ENCODE results near the gene TTF1. TPM values are rescaled to one million over a fixed set of nuclear protein-coding genes. Genes with fewer than 3 reads are reported as not detected.

Gene TTF1
- polyA plus RNA-seq, 1 experiment, result 10.0 TPM

DNA sequence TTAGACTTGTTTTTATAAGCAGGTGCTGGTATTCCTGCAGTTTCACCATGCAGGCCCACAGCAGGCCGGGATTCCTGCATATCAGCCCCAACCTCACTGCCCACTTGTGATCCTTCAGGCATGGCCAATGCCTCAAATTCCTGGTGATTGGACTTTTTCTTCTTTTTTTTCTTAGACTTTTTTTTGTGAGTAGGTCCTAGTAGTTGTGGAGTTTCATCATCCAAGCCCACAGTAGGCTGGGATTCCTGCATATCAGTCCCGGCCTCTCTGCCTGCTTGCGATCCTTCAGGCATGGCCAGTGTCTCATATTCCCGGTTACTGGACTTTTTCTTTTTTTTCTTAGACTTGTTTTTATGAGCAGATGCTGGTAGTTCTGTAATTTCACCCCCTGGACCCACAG lies 4.8 kb downstream of the TTF1 start:
- H3K27ac ChIP-seq (ENCODE audit: low read depth, low read length), result no peak overlapping the region
- TF ChIP-seq, protein P1, sequence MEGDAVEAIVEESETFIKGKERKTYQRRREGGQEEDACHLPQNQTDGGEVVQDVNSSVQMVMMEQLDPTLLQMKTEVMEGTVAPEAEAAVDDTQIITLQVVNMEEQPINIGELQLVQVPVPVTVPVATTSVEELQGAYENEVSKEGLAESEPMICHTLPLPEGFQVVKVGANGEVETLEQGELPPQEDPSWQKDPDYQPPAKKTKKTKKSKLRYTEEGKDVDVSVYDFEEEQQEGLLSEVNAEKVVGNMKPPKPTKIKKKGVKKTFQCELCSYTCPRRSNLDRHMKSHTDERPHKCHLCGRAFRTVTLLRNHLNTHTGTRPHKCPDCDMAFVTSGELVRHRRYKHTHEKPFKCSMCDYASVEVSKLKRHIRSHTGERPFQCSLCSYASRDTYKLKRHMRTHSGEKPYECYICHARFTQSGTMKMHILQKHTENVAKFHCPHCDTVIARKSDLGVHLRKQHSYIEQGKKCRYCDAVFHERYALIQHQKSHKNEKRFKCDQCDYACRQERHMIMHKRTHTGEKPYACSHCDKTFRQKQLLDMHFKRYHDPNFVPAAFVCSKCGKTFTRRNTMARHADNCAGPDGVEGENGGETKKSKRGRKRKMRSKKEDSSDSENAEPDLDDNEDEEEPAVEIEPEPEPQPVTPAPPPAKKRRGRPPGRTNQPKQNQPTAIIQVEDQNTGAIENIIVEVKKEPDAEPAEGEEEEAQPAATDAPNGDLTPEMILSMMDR (IDR thresholded peaks at IDR 0.05; ENCODE audit: low read depth, low read length), result no peak
- POLR2A ChIA-PET, result interaction anchor here (0.7 kb wide), 1 partner anchor 8 kb away, joined by 11 read pairs; the partner anchor contains the start of gene CFAP77
- CTCF ChIA-PET, result no interaction called here
- no peak for DNase-seq (ENCODE audit: low read depth, low spot score)
- H3K4me3 ChIP-seq (ENCODE audit: low read depth, low read length), result no peak overlapping the region
- no peaks in the 10 kb centered on the region for H3K27me3 ChIP-seq (ENCODE audit: control insufficient read depth, insufficient read depth, low read length)
- no peaks in the 10 kb centered on the region for H3K9me3 ChIP-seq (ENCODE audit: control insufficient read depth, insufficient read depth, low read length)

DNA sequence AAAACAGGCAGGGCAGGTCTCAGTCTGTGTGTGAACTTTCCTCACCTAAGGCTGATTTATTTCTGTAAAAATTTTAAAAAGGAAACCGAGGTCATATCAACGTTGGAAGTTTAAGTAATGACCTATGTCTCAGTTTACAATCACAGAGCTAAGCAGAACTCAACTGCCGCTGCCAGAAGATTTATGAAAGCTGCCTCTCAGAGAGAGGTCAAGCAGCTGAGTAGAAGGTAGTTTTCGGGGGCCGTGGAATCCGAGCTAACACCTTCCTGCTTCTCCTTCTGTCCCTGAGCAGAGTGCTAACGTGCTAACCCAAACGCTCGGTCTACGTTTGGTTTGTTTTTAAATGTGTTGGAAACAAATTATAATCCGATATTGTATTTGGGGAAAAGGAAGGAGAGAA lies 11.1 kb downstream of the TTF1 start:
- no peaks in the 10 kb centered on the region for H3K27me3 ChIP-seq (ENCODE audit: control insufficient read depth, insufficient read depth, low read length)
- H3K4me3 ChIP-seq (ENCODE audit: low read depth, low read length), result no peak overlapping the region
- ChIA-PET POLR2A (no interaction called here), CTCF (no interaction called here)
- no peak overlapping the region for H3K27ac ChIP-seq (ENCODE audit: low read depth, low read length)
- TF ChIP-seq, protein P1 (IDR thresholded peaks at IDR 0.05; ENCODE audit: low read depth, low read length), result no peak
- DNase-seq (ENCODE audit: low read depth, low spot score), result no peak
- H3K9me3 ChIP-seq (ENCODE audit: control insufficient read depth, insufficient read depth, low read length), result no peaks in the 10 kb centered on the region

DNA sequence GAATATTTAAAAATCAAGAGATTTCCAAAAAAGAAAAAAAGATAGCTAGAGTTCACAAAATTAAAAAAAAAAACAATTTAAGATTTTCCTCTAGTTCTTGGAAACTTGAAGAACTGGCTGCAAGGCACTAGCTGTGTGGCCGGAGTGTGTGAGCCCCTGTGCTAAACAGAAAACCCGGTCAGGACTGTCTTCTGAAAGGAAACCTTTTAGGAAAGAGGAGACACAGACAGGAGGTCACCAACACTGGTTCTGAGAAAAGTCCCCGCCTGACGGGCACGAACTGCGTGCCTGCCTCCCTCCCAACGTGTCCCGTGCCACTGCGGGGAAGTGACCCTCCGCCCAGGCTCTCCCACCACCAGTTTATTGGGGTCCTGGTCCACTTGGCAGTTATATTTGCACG lies 15.2 kb downstream of the TTF1 start:
- ChIA-PET POLR2A (no interaction called here), CTCF (no interaction called here)
- no peak for DNase-seq (ENCODE audit: low read depth, low spot score)
- Histone ChIP-seq H3K9me3 (ENCODE audit: control insufficient read depth, insufficient read depth, low read length) (no peaks in the 10 kb centered on the region), H3K27me3 (ENCODE audit: control insufficient read depth, insufficient read depth, low read length) (no peaks in the 10 kb centered on the region), H3K27ac (ENCODE audit: low read depth, low read length) (no peak overlapping the region), H3K4me3 (ENCODE audit: low read depth, low read length) (no peak overlapping the region)
- TF ChIP-seq, protein P1 (IDR thresholded peaks at IDR 0.05; ENCODE audit: low read depth, low read length), result no peak

DNA sequence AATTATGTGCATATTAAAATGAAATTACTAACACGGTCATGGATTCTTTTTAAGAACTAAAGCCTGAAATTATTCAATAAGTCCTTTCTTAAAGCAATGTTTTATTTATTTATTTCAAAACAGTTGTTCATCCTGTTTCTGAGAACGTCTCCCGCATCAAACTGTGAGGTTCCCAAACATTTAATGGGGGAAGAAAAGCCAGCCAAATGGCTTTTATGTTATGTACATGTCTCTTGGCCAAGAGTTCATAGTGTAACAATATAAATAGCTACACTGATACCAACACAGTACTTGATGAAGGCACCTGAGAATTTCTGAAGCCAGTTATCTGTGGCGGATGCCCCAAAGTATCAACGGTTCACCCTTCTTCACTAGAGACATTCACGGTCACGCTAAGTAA lies 15.7 kb downstream of the TTF1 start:
- Histone ChIP-seq H3K27me3 (ENCODE audit: control insufficient read depth, insufficient read depth, low read length) (no peaks in the 10 kb centered on the region), H3K4me3 (ENCODE audit: low read depth, low read length) (no peak overlapping the region), H3K9me3 (ENCODE audit: control insufficient read depth, insufficient read depth, low read length) (no peaks in the 10 kb centered on the region), H3K27ac (ENCODE audit: low read depth, low read length) (no peak overlapping the region)
- TF ChIP-seq, protein P1 (IDR thresholded peaks at IDR 0.05; ENCODE audit: low read depth, low read length), result no peak
- POLR2A ChIA-PET, result no interaction called here
- CTCF ChIA-PET, result no interaction called here
- DNase-seq (ENCODE audit: low read depth, low spot score), result no peak

DNA sequence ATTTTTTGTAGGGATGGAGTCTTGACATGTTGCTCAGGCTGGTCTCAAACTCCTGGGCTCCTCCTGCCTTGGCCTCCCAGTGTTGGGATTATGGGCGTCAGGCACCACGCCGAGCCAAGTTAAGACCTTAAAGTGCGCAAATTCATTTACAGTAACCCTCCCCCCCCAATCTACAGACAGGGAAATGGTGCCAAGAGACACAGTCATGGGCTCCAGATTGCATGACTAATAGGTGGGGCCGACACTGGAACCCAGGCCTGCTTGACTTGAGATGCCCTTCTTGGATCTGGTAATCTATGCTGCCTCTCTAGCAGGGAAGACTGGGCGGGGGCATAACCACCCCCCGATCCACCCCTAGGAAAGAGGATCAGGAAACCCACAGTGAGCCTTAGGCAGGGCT lies 19.5 kb downstream of the TTF1 start:
- ChIA-PET POLR2A (no interaction called here), CTCF (no interaction called here)
- TF ChIP-seq, protein P1 (IDR thresholded peaks at IDR 0.05; ENCODE audit: low read depth, low read length), result no peak
- H3K27ac ChIP-seq (ENCODE audit: low read depth, low read length), result no peak overlapping the region
- DNase-seq (ENCODE audit: low read depth, low spot score), result no peak
- no peaks in the 10 kb centered on the region for H3K27me3 ChIP-seq (ENCODE audit: control insufficient read depth, insufficient read depth, low read length)
- no peak overlapping the region for H3K4me3 ChIP-seq (ENCODE audit: low read depth, low read length)
- no peaks in the 10 kb centered on the region for H3K9me3 ChIP-seq (ENCODE audit: control insufficient read depth, insufficient read depth, low read length)
